ENCODE measurements around the gene COX8A. TPM values are rescaled to one million over a fixed set of nuclear protein-coding genes. Genes with fewer than 3 reads are reported as not detected.

The COX8A gene
- total and polyA plus RNA-seq, 2 of the 13 experiments (the other 11 are each of a cell fraction or from before 2014, with no cell fraction given) = 202 to 406 TPM

DNA sequence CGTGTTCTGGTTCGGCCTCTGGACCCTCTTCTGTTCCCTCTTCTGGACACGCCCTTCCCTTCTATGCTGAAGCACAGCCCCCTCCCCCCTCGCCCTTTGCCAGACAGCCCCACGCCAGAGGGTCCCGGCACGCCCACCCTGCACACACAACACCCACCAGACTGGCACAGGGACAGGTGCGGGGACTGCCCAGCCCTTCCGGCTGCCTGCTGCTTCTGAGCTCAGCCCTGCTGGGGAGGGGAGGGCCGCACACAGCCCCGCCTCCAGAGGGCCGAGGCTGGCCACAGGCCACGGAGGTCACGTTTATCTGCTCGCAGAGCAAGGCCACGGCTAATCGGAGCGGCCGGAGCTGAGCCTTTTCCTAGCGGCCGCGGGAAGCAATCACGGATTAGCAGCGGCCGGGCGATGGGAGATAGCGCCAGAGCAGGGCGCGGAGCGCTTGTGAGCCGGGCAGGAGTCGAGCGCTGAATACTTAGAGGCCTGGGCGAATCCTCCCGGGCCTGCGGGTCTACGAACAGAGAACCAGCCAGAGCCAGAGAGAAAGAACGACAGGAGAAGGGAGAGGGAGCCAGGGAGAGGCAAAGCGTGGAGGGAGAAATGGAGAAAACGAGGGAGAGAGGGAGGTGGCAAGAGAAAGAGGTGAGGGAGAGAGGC, 33.3 kb downstream of the COX8A start (continued):
- TF ChIP-seq, protein P1, sequence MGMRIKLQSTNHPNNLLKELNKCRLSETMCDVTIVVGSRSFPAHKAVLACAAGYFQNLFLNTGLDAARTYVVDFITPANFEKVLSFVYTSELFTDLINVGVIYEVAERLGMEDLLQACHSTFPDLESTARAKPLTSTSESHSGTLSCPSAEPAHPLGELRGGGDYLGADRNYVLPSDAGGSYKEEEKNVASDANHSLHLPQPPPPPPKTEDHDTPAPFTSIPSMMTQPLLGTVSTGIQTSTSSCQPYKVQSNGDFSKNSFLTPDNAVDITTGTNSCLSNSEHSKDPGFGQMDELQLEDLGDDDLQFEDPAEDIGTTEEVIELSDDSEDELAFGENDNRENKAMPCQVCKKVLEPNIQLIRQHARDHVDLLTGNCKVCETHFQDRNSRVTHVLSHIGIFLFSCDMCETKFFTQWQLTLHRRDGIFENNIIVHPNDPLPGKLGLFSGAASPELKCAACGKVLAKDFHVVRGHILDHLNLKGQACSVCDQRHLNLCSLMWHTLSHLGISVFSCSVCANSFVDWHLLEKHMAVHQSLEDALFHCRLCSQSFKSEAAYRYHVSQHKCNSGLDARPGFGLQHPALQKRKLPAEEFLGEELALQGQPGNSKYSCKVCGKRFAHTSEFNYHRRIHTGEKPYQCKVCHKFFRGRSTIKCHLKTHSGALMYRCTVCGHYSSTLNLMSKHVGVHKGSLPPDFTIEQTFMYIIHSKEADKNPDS (CRISPR knock-in tag; IDR thresholded peaks at IDR 0.05) = 0 out of 2 replicates have a peak, but pooled peaks have one; percentile 53
- TF ChIP-seq, protein P2, sequence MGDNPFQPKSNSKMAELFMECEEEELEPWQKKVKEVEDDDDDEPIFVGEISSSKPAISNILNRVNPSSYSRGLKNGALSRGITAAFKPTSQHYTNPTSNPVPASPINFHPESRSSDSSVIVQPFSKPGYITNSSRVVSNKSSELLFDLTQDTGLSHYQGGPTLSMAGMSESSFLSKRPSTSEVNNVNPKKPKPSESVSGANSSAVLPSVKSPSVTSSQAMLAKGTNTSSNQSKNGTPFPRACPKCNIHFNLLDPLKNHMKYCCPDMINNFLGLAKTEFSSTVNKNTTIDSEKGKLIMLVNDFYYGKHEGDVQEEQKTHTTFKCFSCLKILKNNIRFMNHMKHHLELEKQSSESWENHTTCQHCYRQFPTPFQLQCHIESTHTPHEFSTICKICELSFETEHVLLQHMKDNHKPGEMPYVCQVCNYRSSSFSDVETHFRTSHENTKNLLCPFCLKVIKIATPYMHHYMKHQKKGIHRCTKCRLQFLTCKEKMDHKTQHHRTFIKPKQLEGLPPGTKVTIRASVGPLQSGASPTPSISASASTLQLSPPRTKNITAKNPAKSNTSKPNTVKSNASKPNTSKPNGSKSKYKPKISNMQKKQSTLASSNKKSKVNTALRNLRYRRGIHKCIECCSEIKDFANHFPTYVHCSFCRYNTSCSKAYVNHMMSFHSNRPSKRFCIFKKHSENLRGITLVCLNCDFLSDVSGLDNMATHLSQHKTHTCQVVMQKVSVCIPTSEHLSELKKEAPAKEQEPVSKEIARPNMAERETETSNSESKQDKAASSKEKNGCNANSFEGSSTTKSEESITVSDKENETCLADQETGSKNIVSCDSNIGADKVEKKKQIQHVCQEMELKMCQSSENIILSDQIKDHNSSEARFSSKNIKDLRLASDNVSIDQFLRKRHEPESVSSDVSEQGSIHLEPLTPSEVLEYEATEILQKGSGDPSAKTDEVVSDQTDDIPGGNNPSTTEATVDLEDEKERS (CRISPR knock-in tag; IDR thresholded peaks at IDR 0.05) = no peak; the same call in 1 of the 2 replicates
- TF ChIP-seq MED1 (CRISPR knock-in tag; IDR thresholded peaks at IDR 0.05) = peak; percentile 79
- TF ChIP-seq, protein P3, sequence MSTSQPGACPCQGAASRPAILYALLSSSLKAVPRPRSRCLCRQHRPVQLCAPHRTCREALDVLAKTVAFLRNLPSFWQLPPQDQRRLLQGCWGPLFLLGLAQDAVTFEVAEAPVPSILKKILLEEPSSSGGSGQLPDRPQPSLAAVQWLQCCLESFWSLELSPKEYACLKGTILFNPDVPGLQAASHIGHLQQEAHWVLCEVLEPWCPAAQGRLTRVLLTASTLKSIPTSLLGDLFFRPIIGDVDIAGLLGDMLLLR (CRISPR knock-in tag; IDR thresholded peaks at IDR 0.05) = 0 out of 2 replicates have a peak, but pooled peaks have one; percentile 30
- TF ChIP-seq TAF1 (CRISPR knock-in tag; IDR thresholded peaks at IDR 0.05) = peak; percentile 34; the same call in 1 of the 2 replicates
- 0 out of 2 replicates have a peak, but pooled peaks have one; percentile 34 for TF ChIP-seq ZFP1 (CRISPR knock-in tag; IDR thresholded peaks at IDR 0.05)
- TF ChIP-seq HDAC1 (CRISPR knock-in tag; IDR thresholded peaks at IDR 0.05) = peak; percentile 87
- TF ChIP-seq, protein P4, sequence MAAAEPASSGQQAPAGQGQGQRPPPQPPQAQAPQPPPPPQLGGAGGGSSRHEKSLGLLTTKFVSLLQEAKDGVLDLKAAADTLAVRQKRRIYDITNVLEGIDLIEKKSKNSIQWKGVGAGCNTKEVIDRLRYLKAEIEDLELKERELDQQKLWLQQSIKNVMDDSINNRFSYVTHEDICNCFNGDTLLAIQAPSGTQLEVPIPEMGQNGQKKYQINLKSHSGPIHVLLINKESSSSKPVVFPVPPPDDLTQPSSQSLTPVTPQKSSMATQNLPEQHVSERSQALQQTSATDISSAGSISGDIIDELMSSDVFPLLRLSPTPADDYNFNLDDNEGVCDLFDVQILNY (CRISPR knock-in tag; conservative IDR thresholded peaks at IDR 0.05) = 0 out of 2 replicates have a peak, but pooled peaks have one; percentile 59
- peak; percentile 66 for TF ChIP-seq ELF1 (CRISPR knock-in tag; IDR thresholded peaks at IDR 0.05)
- TF ChIP-seq ZNF777 (CRISPR knock-in tag; IDR thresholded peaks at IDR 0.05) = 0 out of 2 replicates have a peak, but pooled peaks have one; percentile 27
- TF ChIP-seq RARA (CRISPR knock-in tag; IDR thresholded peaks at IDR 0.05) = peak; percentile 77
- TF ChIP-seq, protein P5, sequence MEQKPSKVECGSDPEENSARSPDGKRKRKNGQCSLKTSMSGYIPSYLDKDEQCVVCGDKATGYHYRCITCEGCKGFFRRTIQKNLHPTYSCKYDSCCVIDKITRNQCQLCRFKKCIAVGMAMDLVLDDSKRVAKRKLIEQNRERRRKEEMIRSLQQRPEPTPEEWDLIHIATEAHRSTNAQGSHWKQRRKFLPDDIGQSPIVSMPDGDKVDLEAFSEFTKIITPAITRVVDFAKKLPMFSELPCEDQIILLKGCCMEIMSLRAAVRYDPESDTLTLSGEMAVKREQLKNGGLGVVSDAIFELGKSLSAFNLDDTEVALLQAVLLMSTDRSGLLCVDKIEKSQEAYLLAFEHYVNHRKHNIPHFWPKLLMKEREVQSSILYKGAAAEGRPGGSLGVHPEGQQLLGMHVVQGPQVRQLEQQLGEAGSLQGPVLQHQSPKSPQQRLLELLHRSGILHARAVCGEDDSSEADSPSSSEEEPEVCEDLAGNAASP (CRISPR knock-in tag; IDR thresholded peaks at IDR 0.05; ENCODE audit: borderline replicate concordance) = peak; percentile 73; the same call in 1 of the 2 replicates
- TF ChIP-seq, protein P6, sequence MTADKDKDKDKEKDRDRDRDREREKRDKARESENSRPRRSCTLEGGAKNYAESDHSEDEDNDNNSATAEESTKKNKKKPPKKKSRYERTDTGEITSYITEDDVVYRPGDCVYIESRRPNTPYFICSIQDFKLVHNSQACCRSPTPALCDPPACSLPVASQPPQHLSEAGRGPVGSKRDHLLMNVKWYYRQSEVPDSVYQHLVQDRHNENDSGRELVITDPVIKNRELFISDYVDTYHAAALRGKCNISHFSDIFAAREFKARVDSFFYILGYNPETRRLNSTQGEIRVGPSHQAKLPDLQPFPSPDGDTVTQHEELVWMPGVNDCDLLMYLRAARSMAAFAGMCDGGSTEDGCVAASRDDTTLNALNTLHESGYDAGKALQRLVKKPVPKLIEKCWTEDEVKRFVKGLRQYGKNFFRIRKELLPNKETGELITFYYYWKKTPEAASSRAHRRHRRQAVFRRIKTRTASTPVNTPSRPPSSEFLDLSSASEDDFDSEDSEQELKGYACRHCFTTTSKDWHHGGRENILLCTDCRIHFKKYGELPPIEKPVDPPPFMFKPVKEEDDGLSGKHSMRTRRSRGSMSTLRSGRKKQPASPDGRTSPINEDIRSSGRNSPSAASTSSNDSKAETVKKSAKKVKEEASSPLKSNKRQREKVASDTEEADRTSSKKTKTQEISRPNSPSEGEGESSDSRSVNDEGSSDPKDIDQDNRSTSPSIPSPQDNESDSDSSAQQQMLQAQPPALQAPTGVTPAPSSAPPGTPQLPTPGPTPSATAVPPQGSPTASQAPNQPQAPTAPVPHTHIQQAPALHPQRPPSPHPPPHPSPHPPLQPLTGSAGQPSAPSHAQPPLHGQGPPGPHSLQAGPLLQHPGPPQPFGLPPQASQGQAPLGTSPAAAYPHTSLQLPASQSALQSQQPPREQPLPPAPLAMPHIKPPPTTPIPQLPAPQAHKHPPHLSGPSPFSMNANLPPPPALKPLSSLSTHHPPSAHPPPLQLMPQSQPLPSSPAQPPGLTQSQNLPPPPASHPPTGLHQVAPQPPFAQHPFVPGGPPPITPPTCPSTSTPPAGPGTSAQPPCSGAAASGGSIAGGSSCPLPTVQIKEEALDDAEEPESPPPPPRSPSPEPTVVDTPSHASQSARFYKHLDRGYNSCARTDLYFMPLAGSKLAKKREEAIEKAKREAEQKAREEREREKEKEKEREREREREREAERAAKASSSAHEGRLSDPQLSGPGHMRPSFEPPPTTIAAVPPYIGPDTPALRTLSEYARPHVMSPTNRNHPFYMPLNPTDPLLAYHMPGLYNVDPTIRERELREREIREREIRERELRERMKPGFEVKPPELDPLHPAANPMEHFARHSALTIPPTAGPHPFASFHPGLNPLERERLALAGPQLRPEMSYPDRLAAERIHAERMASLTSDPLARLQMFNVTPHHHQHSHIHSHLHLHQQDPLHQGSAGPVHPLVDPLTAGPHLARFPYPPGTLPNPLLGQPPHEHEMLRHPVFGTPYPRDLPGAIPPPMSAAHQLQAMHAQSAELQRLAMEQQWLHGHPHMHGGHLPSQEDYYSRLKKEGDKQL (CRISPR knock-in tag; IDR thresholded peaks at IDR 0.05; ENCODE audit: low read depth) = peak; percentile 38; the same call in 1 of the 2 replicates

Data from HepG2 (cell line).